Cardiac fibroblast (primary cell): Measurements from ENCODE around the gene DISP3.

Experiments
- DNase-seq, 2 donors: peaks; one replicate each; pipeline versions ENCODE4 v3.0.0 to v3.0.0-alpha.2; 2010; ENCODE audit warnings: low read depth in 2 of 2
- H3K4me3 ChIP-seq, 2 donors: replicated peaks in 1 of 2; 1 replicate in 1 of 2; 2 replicates in 1 of 2; pipeline ENCODE4 v1.5.1; 2011; ENCODE audit warnings: low read depth in 2 of 2, low read length in 2 of 2, mild to moderate bottlenecking in 2 of 2, moderate library complexity in 1 of 2
- TF ChIP-seq, protein P1 (sequence below): IDR thresholded peaks from one replicate; pipeline ENCODE4 v1.5.1; 2011; ENCODE audit warnings: low read depth, mild to moderate bottlenecking, low read length, inconsistent platforms

Gene DISP3

DNA sequence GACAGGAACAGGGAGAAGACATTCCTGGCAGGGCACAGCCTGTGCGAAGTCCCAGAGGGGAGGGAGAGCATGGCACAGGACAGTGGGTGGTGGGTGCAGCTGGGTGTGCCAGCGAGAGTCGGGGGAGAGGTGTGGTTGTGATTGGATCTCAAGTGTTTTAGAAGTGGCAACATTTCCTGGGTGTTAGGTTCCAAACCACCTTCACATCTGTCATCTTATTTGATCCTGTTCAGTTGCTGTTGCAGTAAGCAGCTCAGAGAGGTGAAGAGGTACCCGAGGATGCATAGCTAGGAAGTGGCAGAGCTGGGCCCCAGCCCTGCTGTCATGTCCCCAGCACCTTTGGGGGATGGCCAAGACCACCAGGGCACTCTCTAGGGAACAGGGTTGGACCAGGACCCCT, 22.0 kb upstream of the DISP3 start:
- no peak overlapping the region for H3K4me3 ChIP-seq
- TF ChIP-seq, protein P1, sequence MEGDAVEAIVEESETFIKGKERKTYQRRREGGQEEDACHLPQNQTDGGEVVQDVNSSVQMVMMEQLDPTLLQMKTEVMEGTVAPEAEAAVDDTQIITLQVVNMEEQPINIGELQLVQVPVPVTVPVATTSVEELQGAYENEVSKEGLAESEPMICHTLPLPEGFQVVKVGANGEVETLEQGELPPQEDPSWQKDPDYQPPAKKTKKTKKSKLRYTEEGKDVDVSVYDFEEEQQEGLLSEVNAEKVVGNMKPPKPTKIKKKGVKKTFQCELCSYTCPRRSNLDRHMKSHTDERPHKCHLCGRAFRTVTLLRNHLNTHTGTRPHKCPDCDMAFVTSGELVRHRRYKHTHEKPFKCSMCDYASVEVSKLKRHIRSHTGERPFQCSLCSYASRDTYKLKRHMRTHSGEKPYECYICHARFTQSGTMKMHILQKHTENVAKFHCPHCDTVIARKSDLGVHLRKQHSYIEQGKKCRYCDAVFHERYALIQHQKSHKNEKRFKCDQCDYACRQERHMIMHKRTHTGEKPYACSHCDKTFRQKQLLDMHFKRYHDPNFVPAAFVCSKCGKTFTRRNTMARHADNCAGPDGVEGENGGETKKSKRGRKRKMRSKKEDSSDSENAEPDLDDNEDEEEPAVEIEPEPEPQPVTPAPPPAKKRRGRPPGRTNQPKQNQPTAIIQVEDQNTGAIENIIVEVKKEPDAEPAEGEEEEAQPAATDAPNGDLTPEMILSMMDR, result no peak
- no peak for DNase-seq

DNA sequence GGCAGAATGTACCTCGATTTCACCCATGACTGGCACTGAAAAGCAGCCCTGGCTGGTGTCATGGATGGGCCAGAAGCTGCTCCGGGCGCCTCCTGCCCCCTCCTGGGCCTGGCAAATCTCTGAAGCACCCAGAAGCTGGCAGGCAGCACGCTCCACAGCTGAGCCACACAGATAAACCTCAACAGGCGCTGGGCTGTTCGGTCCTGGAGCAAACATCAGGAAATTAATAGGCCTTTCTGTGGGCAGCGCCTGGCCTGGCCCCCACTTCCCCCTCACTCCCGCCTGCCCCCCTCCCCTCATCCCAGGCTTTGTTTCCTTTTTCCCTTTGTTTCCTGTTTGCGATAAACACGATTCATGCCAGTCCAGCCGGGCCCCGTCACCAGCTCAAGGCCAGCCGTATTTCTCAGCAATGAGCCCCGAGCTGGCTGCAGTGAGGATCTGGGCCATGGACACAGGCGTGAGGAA, 20.1 kb upstream of the DISP3 start:
- no peak overlapping the region for H3K4me3 ChIP-seq
- peak; percentile 12 to 15 for DNase-seq
- TF ChIP-seq, protein P1, result no peak

DNA sequence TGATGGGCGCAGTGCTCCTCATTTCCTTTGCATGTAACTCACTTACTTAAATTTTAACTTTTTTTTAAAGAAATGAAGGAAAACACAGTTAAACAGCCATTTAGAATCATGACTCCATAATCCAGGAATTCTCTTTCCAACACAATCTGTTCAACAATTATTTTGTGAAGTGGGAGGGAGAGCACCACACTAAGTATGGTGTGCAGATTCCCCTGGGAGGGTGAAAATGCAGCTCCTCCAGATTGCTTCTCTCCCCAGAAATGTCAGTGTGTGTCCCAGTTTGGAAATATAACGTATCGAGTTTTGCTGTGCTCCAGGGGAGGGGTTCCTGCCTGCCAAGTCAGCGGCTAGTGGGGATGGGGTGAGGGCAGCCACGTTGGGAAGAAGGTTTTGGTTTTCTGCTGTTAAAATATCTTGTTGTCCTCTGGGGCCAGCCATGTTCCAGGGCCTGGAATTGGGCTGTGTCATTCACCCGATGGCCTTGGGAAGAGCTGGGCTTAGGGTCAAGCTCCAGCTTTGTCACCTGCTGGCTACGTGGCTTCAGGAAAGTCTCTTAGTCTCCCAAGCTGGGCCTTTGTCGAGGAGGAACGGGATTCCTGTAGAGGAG, 17.3 kb upstream of the DISP3 start:
- TF ChIP-seq, protein P1, result no peak
- no peak for DNase-seq

DNA sequence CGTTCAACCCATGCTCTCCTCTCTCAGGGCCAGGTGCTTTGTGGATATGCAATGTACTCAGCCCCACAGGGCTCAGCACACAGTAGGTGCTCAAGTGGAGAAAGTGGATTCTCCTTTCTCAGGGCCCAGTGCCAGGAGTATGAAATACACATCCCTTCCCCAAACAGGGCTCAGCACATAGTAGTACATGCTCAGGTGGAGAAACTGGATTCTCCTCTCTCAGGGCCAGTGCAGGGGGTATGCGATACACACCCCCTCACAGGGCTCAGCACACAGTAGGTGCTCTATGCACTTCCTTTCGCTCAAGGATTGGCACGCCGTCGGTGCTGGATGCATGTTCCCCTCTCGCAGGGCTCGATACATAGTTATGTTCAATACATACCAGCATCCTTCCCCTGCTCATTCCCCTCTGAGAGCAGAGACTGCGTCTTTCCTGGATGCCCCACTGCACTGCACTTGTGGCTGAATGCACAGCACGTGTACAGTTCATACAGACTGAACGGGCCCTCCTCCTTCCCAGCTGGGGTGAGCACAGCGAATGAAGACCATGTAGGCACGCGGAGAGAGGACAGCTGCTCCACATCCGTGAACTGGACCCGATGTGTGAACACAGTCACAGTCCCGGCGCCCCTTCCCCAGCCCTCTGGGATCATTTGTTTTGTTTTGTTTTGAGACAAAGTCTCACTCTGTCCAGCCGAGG, 16.6 kb upstream of the DISP3 start:
- H3K4me3 ChIP-seq, result no peak overlapping the region
- TF ChIP-seq, protein P1, result no peak
- DNase-seq, result no peak

More for the DNA sequence above, 17.3 kb upstream of the DISP3 start:
- no peak overlapping the region for H3K4me3 ChIP-seq

DNA sequence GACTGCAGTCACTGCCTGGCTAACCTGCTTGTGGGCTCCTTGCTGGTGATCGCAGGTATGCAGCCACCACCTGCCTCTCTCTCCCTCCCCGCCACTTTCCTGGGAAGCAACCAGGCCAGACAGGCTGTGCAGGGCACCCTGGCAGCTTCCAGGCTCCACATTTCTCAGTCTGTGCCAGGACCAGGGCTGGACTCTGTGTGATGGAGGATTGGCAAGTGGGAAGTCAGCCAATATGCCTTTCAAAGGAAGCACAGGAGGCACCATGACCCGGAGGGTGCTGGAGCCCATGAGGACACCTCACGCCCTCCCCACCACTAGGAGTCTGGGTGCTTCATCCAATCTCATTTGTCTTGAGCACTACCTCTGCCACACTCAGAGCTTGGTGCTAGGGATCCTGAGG, 15.8 kb upstream of the DISP3 start:
- TF ChIP-seq, protein P1, result no peak
- DNase-seq, result no peak

DNA sequence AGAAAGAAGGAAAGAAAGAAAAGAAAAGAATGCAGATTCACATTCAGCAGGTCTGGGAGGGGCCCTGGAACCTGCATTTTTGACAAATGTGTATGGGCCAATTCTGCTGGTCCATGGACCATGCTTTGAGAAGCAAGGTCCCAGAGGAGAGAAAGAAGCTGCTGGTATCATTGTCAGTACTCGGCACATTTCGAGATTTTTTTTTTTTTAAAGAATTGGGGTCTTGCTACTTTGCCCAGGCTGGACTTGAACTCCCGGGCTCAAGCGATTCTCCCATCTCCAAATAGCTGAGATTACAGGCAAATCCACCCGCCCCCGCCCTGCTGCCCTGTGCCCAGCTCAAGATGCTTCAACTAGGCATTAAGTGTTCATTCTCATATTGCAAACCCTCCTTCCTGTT, 13.6 kb upstream of the DISP3 start:
- no peak for DNase-seq
- TF ChIP-seq, protein P1, result no peak
- H3K4me3 ChIP-seq, result no peak overlapping the region

More for the DNA sequence above, 15.8 kb upstream of the DISP3 start:
- H3K4me3 ChIP-seq, result no peak overlapping the region

DNA sequence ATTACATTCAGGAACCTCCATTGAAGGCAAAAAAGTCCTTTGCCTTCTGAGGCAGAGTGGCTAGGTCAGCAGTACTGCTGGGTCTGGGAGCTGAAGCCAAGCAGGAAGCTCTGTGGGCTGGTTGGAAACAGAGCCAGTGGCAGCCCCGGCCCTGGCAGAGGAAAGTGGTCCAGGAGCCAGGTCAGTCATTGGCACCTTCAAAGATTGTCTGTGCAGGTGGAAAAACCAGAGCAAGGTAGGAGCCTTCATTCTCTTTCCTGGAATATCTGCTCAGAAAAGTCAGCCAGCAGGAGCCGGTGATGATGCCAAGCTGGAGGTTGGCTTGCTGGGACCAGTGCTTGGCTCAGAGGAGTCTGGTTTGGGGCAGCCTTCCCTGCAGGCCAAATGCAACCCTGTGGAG, 12.5 kb upstream of the DISP3 start:
- TF ChIP-seq, protein P1, result no peak
- no peak overlapping the region for H3K4me3 ChIP-seq
- no peak for DNase-seq
